Smooth muscle cell of the brain vasculature (primary cell): Measurements from ENCODE around the gene MS4A7.
"Not testable (repeated sequence)": the region's sequence is repeated elsewhere in the genome, so short reads cannot be mapped to it uniquely, and the experiment has no call there.

Experiments
- DNase-seq: peaks from one replicate; pipeline ENCODE4 v3.0.0-alpha.2; 2012; ENCODE audit warnings: low read depth, low spot score

MS4A7 gene, protein sequence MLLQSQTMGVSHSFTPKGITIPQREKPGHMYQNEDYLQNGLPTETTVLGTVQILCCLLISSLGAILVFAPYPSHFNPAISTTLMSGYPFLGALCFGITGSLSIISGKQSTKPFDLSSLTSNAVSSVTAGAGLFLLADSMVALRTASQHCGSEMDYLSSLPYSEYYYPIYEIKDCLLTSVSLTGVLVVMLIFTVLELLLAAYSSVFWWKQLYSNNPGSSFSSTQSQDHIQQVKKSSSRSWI

DNA sequence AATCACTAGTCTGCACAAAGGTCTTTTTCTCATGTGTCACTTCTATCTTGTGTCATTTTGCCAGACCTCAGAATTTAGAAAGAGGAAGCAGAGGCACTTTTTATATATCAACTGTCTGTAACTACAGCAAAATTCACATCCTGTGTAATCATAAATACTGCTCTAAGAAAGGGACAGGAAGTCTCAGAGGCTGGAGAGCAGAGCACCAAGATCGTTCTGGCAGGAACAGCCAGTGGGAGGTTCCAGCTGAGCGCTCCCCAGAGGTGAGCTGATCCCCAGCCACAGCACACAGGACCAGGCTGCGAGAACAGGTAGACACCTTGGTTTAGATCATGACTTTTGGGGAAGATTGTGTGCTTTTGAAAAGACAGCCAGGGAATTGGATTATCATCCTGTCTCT lies at the start of gene MS4A7:
Gene MS4A7, plus strand, starts transcription at position 179 of the 400 bp plus-strand sequence. CDS start 4,610 bp downstream, outside the sequence.
- no peak for DNase-seq

GRCh38 chr11:60332846-60333245 lies 45.5 kb upstream of the MS4A7 start:
- DNase-seq = no peak

GRCh38 chr11:60334005-60334620 lies 44.2 kb upstream of the MS4A7 start:
- peak; percentile 2 for DNase-seq

- no peak for DNase-seq
These were observed 41.5 kb upstream of the MS4A7 start for GRCh38 chr11:60336767-60337391.

DNA sequence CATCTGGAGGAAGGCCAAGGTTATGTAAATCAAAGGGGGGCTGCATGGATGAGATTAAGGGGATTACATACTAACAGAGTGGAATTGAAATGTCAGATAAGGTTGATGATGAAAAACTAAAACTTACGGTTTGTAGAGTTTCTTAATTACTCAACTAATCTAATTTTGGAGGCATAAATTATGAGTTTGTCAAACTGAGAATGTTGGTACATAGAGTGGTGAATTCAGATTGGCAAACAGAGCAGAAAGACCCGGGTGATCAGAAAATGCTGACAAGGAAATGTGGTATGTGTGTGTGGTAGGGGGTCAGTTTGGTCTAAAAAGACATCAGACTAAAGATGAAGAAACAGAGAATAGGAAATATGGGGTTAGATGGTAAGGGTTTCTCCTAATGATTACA lies 40.3 kb upstream of the MS4A7 start:
- DNase-seq = no peak

DNA sequence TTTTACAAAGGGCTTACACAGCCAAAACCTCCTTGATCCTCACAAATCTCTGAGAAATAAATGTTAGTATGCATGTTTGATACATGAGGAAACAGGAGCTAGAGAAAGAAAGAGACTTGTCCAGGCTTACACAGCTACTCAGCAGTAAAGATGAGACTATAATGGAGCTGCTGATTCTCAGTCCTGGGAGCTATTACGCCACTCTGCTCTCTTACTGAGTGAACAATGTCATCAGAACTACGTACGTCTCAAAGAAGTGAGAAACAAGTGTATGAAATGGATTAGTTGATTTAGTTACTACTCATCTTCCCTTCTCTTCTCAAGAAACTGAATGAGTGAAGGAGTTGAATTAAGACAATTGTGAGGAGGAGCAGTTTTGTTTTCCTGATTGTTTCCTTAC lies 39.0 kb upstream of the MS4A7 start:
- no peak for DNase-seq

GRCh38 chr11:60343094-60343704 lies 35.1 kb upstream of the MS4A7 start:
- DNase-seq = no peak

DNA sequence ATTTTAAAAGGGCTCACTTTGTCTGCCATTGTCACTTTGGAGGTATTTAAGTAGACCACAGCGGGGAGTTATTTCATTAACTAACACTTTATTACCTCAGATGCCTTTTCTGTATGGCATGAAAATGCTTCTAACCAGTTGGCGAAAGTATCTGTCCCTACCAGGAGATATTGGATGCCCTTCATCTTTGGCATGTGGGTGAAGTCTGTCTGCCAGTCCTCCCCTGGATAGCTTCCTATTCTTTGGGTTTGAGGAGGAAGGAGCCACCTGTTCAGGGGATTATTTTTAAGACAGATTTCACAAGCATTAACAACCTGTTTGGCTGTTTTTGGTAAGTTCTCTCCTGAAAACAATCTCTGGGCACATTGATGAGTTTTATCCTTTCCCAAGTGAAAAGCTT lies 34.2 kb upstream of the MS4A7 start:
- no peak for DNase-seq

- no peak for DNase-seq
These were observed 32.8 kb upstream of the MS4A7 start for GRCh38 chr11:60345489-60345888.

GRCh38 chr11:60347084-60347797 lies 31.1 kb upstream of the MS4A7 start:
- no peak for DNase-seq

DNA sequence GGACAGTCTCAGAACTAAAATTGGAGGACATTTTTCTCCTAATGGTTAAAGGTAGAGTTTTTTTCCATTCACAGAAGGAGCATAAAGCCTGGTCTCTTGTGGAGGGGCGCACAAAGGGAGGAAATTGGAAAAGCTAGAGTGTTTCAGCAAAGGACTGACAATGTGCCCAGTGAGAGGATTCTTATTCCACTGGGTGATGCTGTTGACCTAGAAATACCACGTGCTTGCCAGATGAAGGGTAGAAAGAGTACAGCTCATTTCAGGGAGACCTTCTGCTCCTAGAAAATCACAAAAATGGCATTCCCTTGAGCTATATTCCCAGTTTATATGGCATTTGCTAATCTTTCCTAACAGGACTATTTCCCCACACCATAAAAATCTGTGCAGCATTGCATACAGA lies 30.2 kb upstream of the MS4A7 start:
- DNase-seq = no peak

GRCh38 chr11:60349990-60350389 lies 28.3 kb upstream of the MS4A7 start:
- DNase-seq = no peak

- no peak for DNase-seq
These were observed 20.6 kb upstream of the MS4A7 start for GRCh38 chr11:60357771-60358170.

DNA sequence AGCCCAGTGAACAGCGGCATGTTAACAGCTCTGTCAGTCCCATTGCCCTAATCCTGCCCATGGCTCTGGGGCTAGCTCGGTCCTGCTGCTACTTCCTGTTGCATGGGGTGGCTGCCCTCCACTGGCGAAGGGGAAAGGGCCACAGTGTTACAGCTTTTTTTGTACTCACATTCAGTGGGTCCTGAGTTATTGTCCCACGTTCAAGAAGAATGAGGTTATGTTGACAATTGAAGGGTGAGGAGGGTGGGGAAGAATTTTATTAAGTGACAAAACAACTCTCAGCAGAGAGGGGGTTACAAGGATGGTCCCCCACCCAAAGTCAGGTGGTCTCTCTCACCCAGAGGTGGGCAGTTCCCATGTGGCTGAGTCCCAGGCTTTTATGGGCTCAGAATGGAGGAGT lies 17.7 kb upstream of the MS4A7 start:
- no peak for DNase-seq

DNA sequence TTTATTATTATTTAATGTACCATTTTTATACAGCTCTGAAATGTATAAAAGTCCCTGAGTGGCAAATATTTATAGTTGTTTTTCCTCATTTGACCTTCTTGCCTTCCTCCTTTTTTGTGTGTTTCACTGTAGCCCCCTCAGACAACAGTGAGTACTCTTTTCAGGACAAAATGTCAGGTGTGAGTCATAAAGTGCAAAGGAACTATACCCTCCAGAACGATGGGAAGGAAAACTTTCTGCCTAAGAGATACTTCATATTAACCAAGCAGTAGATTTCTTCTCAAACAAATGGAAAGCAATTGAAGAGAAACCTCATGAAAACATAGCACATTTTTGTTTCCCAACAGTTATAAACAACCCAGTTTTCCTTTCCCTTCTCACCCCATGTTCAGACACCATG lies 16.1 kb upstream of the MS4A7 start:
- no peak for DNase-seq

DNA sequence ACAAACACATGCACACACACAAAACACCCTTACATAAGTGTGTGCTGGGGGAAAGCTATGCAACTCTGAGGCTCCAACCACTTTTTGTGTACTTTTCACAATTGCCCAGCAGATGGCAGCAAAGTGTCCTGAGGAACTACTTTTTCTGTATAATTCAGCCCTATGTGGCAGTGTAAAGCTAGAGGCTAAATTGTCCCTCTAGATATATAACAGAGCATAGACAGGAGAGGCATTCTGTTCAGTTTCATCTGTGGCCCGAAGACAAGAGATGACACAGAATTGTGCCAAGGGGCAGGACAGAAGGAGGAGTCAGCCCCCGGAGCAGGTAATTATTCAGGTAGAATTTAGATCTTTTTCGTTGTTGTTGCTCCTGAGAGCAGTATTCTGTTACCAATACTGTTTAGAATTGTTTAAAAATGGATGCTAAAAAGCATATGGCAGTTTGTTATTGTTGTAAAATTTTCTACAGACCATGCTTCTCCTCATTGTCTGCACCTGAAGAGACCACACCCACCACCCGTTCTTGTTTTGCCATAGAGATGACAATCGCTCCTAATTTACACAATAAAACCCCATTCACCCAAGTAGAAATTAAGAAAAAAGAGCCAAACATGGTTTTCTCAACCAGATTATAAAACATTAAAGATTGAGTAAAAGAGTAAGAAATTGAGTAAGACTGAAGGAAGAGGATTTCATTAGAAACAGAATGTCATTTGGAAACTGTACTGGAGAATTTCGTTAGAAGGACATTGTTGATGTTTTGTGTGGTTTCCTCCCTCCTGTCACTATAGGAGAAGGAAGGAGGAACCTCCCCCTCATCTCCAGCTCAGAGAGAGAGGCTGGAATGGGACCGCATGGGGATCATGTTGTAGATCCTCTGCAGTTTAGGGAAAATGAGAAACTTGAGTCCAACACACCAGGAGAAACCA lies 14.5 kb upstream of the MS4A7 start:
- peak; percentile 17 for DNase-seq

GRCh38 chr11:60366262-60366904 lies 11.9 kb upstream of the MS4A7 start:
- not testable (repeated sequence) for DNase-seq

GRCh38 chr11:60367009-60367408 lies 11.3 kb upstream of the MS4A7 start:
- no peak for DNase-seq

DNA sequence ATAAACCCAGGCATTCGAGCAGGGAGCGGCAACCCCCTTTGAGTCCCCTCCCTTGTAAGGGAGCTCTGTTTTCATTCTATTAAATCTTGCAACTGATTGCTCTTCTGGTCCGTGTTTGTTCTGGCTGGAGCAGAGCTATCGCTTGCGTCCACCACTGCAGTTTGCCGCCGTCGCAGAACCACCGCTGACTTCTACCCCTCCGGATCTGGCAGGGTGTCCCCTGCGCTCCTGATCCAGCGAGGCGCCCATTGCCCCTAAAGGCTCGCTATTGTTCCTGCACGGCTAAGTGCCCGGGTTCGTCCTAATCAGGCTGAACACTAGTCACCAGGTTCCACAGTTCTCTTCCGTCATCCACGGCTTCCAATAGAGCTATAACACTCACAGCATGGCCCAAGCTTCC lies 10.4 kb upstream of the MS4A7 start:
- DNase-seq = no peak

- DNase-seq = no peak
These were observed 8.0 kb upstream of the MS4A7 start for GRCh38 chr11:60370252-60370810.
